Measurements from ENCODE around the gene UBTF. TPM values are rescaled to one million over a fixed set of nuclear protein-coding genes. Genes with fewer than 3 reads are reported as not detected.

UBTF gene
- total and polyA plus RNA-seq, 9 of the 15 experiments (the other 6 are each of a cell fraction or from before 2014, with no cell fraction given): 1.2 to 113 (median 83.6) TPM

DNA sequence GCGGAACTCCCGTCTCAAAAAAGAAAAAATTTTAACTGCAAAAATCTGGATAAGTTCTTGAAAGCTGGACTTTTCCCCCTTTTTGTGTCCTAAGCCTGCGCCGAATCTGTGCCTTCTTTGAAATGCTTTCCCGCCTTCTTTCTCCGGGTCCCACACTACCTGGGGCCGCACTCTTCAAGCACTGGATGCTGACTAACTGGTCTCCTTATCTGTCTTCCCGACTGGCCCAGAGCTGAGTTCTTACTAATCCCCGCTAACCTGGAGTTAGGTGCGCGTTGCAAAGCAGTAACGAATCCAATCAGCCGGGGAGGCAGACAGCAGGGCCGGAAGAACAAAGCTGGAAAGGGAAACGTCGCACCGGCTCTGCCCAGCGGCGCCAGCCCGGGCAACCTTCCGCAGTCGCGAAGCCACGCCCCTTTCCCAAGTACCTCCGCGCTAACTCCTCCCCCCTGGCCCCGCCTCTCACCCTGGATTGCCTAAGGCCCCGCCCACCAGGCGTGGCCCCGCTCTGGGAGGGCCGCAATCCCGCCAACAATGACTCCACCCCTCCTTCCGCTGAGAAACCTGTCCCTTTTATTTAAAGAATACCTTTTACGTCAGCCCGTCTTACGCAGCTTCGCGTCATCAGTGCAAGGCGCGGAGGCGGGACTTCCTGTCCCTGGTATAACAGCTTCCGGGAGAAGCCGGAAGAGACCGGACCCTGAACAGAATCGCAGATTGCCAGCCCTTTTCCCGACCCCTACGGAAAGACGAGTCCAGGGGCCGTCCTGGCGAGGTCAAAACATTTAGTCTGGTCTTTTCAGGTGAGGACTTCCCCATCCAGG, 33.0 kb downstream of the UBTF start, which contains the start of gene TMUB2 (continued):
- no peak for TF ChIP-seq CHAMP1 (IDR thresholded peaks at IDR 0.05)
- no peak for TF ChIP-seq RBM15 (IDR thresholded peaks at IDR 0.05; ENCODE audit: insufficient read depth, low read length)
- no peak; the same call in 1 of the 2 replicates for TF ChIP-seq SPI1 (IDR thresholded peaks at IDR 0.05; ENCODE audit: borderline replicate concordance, low read depth, low read length)
- peak; percentile 86 for TF ChIP-seq ZFP91 (CRISPR knock-in tag; IDR thresholded peaks at IDR 0.05)
- TF ChIP-seq, protein P1, sequence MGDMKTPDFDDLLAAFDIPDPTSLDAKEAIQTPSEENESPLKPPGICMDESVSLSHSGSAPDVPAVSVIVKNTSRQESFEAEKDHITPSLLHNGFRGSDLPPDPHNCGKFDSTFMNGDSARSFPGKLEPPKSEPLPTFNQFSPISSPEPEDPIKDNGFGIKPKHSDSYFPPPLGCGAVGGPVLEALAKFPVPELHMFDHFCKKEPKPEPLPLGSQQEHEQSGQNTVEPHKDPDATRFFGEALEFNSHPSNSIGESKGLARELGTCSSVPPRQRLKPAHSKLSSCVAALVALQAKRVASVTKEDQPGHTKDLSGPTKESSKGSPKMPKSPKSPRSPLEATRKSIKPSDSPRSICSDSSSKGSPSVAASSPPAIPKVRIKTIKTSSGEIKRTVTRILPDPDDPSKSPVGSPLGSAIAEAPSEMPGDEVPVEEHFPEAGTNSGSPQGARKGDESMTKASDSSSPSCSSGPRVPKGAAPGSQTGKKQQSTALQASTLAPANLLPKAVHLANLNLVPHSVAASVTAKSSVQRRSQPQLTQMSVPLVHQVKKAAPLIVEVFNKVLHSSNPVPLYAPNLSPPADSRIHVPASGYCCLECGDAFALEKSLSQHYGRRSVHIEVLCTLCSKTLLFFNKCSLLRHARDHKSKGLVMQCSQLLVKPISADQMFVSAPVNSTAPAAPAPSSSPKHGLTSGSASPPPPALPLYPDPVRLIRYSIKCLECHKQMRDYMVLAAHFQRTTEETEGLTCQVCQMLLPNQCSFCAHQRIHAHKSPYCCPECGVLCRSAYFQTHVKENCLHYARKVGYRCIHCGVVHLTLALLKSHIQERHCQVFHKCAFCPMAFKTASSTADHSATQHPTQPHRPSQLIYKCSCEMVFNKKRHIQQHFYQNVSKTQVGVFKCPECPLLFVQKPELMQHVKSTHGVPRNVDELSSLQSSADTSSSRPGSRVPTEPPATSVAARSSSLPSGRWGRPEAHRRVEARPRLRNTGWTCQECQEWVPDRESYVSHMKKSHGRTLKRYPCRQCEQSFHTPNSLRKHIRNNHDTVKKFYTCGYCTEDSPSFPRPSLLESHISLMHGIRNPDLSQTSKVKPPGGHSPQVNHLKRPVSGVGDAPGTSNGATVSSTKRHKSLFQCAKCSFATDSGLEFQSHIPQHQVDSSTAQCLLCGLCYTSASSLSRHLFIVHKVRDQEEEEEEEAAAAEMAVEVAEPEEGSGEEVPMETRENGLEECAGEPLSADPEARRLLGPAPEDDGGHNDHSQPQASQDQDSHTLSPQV (IDR thresholded peaks at IDR 0.05): no peak
- TF ChIP-seq ZNF146 (CRISPR knock-in tag; IDR thresholded peaks at IDR 0.05; ENCODE audit: unreplicated experiment): no peak
- no peak for TF ChIP-seq ZC3H11A (IDR thresholded peaks at IDR 0.05; ENCODE audit: low read depth, low read length)
- TF ChIP-seq PTRF (tag; IDR thresholded peaks at IDR 0.05): no peak
- no peak for TF ChIP-seq ZNF695 (CRISPR knock-in tag; IDR thresholded peaks at IDR 0.05)
- TF ChIP-seq ZNF707 (CRISPR knock-in tag; conservative IDR thresholded peaks at IDR 0.05): no peak
- no peak for TF ChIP-seq RHOXF2B (CRISPR knock-in tag; conservative IDR thresholded peaks at IDR 0.05)
- TF ChIP-seq, protein P2, sequence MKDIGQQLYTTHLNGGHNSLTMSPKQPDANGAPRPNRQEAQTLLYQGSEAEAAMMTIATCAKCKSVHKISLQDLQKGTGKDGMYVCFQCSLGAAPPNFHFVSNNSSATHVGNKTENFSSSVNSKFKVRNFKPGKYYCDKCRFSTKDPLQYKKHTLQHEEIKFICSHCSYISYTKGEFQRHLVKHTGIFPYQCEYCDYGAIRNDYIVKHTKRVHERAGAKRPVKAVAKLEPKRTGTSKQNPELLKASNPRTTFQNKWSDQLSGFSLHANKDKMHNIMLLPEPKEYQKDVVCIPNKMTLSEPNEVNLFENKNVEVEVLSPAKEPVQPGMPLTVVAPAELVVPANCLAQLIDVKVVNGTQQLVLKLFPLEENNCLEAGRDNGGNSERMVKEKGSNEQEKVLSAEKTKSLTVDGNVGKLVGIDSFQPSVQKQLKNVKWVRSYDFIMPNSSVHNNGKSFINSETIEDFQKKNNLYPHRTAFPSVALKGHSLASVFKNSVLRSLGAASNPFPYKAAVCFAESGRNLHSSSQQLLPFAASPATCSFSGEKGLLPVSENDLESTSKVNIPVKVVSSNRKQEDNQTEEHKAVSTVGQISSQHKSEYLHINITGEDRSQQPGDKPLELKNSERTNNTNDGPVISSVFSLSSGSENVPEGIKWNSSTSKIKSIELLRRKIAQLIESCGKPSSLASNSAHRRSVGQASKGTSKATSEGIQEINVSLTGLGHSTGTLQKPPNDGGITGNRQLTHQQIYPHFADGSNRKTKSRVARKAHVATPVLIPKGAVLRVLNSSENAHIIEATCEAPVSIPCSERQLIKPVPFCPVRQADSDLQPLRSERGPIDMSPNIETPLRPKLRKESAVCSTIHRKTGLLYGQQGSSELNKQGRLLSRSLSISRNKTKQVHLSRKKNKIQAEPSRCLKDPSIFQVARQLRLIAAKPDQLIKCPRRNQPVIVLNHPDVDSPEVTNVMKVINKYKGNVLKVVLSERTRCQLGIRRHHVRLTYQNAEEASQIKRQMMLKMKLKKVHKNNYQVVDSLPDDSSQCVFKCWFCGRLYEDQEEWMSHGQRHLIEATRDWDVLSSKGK (CRISPR knock-in tag; IDR thresholded peaks at IDR 0.05): no peak
- TF ChIP-seq TBL1XR1 (IDR thresholded peaks at IDR 0.05; ENCODE audit: low read length in 2 of 2): peak in 1 of 2 experiments; percentile 97; a peak in 2 of 4 replicates
- TF ChIP-seq PYGO2 (tag; IDR thresholded peaks at IDR 0.05): no peak
- TF ChIP-seq SIRT6 (IDR thresholded peaks at IDR 0.05; ENCODE audit: low read depth, low read length): no peak
- no peak for TF ChIP-seq OTX1 (CRISPR knock-in tag; IDR thresholded peaks at IDR 0.05)

Data from K562 (cell line).